HG03025 (cell line): ENCODE measurements around the gene SCLY.
A peak's percentile ranks its signal among the peaks of the same experiment; 100 is the strongest.

ENCODE experiments used
- ATAC-seq: cut with Tn5 transposase; IDR thresholded peaks from one replicate; pipeline ENCODE4 v1.9.1; 2021; ENCODE audit warnings: mild to moderate bottlenecking, moderate library complexity; ENCODE audit not compliant: unreplicated experiment, low FRiP score

The SCLY gene

GRCh38 chr2:238096311-238097011, 35.7 kb downstream of the SCLY start:
- no peak for ATAC-seq

GRCh38 chr2:238097201-238097987, 36.6 kb downstream of the SCLY start:
- ATAC-seq: no peak

- peak; percentile 77 for ATAC-seq
Measured at GRCh38 chr2:238097988-238098871, 37.4 kb downstream of the SCLY start.

DNA sequence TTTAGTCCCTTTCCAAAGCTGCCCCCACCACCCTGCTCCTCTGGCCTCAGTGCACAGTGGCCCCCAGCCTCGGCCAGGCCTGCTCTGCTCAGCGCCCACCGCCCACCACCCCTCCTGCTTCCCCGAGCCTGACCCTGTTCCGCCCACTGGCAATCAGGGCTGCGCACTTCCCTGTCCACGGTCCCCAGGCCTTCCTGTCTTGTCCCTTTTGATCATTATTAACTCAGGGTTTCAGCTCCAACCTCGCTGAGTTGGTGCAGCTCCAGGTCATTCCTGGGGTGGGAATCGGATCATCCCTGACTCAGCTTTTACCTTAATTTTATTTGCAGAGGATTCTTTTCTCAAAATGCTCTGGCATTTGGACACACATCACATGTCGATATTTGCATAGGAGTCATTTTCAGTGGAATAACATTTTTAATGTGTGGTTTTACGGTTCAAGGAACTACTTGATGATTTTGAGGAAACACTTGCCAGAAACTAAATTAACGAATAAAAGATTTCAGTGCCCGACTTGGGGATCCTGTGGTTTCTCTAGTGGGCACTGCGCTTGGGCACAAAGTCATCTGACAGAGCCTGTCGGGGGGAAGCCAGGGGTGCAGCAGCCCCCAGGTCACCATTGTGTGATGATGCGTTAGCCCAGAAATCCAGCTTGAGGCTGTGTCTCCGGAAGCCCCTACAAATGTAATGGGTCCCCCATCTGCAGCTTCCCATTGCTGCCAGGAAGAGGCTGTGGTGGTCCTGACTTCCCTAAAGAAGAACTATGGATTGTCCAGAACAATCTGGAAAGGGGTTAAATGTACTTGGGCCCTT, 38.3 kb downstream of the SCLY start:
- peak; percentile 7 for ATAC-seq

- no peak for ATAC-seq
Measured at GRCh38 chr2:238099714-238100048, 38.9 kb downstream of the SCLY start.

DNA sequence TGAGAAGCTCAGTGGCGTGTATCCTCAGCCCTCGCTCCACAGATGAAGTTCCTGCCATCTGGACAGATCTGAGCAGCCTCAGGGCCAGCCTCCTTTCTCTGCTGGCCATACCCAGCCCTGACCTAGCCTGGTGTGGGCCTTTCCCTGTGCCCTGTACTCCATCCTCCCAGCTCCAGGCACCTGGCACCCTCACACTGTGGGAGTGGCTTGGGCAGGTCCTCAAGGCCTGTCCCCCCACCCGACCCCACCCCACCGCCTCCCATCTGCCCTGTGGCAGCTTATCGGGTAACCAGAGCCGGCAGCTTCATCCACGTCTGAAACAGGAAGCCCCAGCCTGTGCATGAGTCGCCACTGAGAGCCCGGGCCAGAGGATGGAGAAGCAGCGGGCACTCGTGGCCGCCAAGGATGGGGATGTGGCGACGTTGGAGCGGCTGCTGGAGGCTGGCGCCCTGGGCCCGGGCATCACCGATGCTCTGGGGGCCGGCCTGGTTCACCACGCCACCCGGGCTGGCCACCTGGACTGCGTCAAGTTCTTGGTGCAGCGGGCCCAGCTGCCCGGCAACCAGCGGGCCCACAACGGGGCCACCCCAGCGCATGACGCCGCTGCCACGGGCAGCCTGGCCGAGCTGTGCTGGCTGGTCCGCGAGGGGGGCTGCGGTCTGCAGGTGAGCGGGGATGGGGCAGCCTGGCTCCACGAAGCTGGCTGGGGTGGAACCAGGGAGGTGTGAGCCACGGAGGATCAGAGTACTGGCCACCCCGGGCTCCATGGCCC, 39.4 kb downstream of the SCLY start, which contains the start of gene ESPNL:
ESPNL (plus strand) TSS at position 292 of the 772 bp plus-strand sequence; CDS start at position 372, 80 bp downstream.
- ATAC-seq: no peak

DNA sequence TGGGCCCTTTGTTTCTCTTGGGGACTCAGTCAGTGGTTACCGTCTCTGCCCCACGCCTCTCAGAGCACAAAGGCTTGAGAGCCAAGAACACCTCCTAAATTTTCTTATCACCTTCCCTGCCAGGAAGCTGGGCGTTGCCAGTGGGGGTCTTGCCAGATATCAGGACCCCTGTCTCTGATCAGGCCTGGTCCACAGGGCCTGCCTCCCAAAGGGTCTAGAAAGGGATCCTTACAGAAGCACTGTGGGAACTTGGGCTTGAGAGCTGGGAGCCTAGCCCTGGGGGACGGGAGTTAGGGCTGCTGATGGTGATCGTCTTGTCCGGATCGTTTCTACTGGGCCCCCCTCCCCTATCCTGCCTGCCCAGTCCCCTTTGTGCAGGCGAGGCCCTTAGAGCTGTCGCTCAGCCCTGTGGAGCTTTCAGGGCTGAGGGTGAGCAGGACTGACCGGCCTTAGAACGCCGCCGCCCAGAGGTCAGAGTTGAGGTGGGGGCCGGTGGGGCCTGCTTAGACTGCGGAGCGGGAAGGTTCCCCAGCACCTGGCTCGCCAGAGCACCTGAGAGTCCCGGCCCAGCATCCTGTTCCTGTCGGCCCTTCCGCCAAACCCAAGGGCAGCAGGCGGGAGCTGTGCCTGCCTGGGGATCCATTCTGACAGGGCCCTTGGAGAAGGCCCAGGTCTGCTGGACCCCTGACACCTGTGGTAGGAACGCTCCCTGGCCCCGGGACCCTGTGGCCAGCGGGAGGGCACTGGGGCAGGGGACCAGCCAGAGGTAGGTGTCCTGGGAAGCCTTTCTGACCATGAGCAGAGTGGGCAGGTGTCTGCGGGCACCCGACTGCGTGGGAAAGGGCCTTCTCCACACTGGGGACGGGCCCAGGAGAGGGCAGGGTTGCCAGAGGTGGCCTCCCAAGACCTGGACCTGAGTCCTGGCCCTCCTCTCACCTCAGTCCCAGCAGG, 40.3 kb downstream of the SCLY start:
- ATAC-seq: no peak

DNA sequence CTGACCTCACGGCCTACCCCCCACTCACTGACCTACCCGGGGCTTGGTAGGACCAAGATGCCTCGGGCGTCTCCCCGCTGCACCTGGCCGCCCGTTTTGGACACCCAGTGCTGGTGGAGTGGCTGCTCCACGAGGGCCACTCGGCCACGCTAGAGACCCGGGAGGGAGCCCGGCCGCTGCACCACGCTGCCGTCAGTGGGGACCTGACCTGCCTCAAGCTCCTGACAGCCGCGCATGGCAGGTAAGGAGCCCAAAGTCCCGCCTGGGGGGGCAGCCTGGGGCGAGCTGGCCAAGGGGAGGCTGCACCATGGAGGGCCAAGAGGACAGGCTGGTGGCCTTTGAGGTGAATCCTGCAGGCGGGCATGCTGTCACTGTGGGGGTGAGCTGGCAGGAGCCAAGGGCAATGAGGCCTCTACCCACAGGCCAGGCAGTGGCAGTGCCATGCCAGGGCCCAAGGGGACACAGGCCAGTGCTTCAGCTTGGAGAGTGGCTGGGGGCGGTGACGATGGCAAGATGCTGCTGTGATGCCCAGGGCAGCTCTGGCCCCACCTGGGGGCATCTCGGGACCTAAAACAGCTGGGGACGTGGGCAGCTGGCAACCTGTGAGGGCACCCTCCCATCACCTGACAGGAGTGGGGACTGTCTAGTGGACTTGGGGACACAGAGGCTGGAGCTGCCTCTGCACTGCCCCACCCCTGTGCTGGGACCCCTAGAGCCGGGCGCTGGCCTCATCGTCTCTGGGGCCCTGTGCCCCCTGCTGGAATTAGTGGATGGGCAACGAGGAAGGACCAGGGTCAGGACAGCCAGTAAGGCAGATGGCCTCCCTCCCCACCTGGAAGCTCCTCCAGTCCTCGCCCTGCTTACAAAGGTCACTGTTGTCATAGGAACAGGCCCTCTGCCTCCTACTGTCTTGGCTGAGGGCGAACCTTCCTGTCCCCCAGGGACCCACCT, 41.4 kb downstream of the SCLY start:
- ATAC-seq: no peak

- ATAC-seq: no peak
Measured at GRCh38 chr2:238102865-238103264, 42.1 kb downstream of the SCLY start.

GRCh38 chr2:238103465-238104225, 42.8 kb downstream of the SCLY start:
- no peak for ATAC-seq

DNA sequence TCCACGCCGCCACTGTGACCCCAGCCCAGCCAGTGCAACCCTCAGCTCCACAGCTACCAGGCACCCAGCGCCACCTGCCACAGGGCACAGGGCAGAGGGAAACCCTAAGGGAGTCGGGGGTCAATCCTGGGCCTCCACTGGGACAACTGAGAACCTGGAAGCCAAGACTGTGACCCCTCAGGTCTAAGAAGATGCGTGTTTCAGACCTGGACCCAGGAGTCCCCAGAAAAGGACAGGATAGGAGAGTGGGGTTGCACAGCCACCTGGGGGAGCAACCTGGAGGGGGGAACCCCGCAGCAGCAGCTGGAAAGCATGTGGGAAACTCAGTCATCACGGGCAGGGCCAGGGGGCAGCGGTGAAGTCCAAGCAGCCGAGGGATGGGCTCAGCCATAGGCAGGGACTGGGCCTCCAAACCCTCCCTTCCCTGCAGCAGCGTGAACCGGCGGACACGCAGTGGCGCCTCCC, 43.5 kb downstream of the SCLY start:
- no peak for ATAC-seq

- ATAC-seq: no peak
Measured at GRCh38 chr2:238104691-238105371, 44.0 kb downstream of the SCLY start.

GRCh38 chr2:238105506-238106338, 44.9 kb downstream of the SCLY start:
- ATAC-seq: no peak

GRCh38 chr2:238106339-238106697, 45.5 kb downstream of the SCLY start:
- ATAC-seq: no peak
